Measurements from ENCODE around the gene ATXN3L. TPM values are rescaled to one million over a fixed set of nuclear protein-coding genes. Genes with fewer than 3 reads are reported as not detected.
A peak's percentile ranks its signal among the peaks of the same experiment; 100 is the strongest.

Gene ATXN3L
- total and polyA plus RNA-seq, 4 donors, result not detected

DNA sequence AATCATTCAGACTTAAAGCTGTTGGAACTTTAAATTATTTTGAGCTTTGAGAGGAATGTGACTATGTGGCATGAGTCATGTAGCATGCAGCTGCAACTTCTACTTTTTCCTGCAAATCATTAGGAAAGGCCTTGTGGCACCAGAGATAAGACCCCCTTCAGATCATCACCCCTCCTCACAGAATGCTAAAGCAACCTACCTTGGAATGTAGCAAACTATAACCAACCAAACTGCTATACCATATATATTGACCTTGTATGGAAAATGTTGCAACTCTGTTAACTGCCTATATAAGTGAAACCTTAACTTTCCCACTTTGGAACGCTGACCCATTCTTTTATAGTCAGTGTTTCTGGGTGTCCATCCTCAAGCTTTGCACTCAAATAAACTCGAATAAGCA is 32.0 kb downstream of the ATXN3L start:
- 78% methylated on average over 2 of the region's 2 CpGs for WGBS
- H3K4me3 ChIP-seq (ENCODE audit: low read depth in 1 of 3, low read length in 3 of 3), result no peak overlapping the region

DNA sequence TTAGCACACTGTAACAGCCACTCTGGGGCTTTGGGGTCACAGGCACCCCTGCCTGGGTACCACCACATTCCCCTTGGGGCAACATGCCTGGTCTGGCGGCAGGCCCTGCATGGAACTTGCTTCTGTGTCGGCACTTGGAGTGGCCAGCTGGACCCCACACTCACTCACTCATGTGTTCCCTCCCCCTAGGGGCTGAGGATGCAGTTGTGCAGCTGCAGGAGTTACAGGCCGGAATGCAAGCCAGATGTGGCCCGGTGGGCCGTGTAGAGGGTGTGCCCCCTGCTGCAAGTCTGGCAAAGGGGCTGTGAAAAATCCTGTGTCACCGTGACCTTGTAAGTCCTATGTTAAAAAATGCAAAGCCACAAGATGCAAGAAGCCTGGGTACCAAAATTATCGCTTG is 34.2 kb downstream of the ATXN3L start:
- 97% methylated on average over 7 of the region's 7 CpGs for WGBS
- no peak for DNase-seq (ENCODE audit: low spot score)
- Histone ChIP-seq H3K4me1 (ENCODE audit: control insufficient read depth in 4 of 4, insufficient read depth in 4 of 4, low read length in 3 of 4) (no peaks in the 10 kb centered on the region), H3K9me3 (ENCODE audit: control insufficient read depth in 4 of 4, low read length in 3 of 4) (peaks cover 0 to 17% (median 7%) of the 10 kb centered on the region in 4 donors), H3K36me3 (ENCODE audit: control insufficient read depth in 4 of 4, insufficient read depth in 3 of 4, low read depth in 1 of 4, low read length in 3 of 4) (no peaks in the 10 kb centered on the region), H3K27me3 (ENCODE audit: control insufficient read depth in 4 of 4, insufficient read depth in 4 of 4, low read length in 3 of 4) (no peaks in the 10 kb centered on the region), H3K4me3 (ENCODE audit: low read depth in 1 of 3, low read length in 3 of 3) (peak overlapping the region in 1 of 3 donors; percentile 23), H3K9ac (ENCODE audit: low read depth in 1 of 2, low read length in 2 of 2) (no peak overlapping the region), H3K27ac (ENCODE audit: low read depth in 1 of 2, low read length in 2 of 2) (no peak overlapping the region)
- TF ChIP-seq YY1 (IDR thresholded peaks at IDR 0.05), result no peak
- TF ChIP-seq, protein P1, sequence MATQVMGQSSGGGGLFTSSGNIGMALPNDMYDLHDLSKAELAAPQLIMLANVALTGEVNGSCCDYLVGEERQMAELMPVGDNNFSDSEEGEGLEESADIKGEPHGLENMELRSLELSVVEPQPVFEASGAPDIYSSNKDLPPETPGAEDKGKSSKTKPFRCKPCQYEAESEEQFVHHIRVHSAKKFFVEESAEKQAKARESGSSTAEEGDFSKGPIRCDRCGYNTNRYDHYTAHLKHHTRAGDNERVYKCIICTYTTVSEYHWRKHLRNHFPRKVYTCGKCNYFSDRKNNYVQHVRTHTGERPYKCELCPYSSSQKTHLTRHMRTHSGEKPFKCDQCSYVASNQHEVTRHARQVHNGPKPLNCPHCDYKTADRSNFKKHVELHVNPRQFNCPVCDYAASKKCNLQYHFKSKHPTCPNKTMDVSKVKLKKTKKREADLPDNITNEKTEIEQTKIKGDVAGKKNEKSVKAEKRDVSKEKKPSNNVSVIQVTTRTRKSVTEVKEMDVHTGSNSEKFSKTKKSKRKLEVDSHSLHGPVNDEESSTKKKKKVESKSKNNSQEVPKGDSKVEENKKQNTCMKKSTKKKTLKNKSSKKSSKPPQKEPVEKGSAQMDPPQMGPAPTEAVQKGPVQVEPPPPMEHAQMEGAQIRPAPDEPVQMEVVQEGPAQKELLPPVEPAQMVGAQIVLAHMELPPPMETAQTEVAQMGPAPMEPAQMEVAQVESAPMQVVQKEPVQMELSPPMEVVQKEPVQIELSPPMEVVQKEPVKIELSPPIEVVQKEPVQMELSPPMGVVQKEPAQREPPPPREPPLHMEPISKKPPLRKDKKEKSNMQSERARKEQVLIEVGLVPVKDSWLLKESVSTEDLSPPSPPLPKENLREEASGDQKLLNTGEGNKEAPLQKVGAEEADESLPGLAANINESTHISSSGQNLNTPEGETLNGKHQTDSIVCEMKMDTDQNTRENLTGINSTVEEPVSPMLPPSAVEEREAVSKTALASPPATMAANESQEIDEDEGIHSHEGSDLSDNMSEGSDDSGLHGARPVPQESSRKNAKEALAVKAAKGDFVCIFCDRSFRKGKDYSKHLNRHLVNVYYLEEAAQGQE (IDR thresholded peaks at IDR 0.05), result no peak

More for the DNA sequence above, 32.0 kb downstream of the ATXN3L start:
- no peak overlapping the region for H3K9ac ChIP-seq (ENCODE audit: low read depth in 1 of 2, low read length in 2 of 2)
- H3K27me3 ChIP-seq (ENCODE audit: control insufficient read depth in 4 of 4, insufficient read depth in 4 of 4, low read length in 3 of 4), result no peaks in the 10 kb centered on the region
- DNase-seq (ENCODE audit: low spot score), result no peak
- TF ChIP-seq, protein P2, sequence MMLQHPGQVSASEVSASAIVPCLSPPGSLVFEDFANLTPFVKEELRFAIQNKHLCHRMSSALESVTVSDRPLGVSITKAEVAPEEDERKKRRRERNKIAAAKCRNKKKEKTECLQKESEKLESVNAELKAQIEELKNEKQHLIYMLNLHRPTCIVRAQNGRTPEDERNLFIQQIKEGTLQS (IDR thresholded peaks at IDR 0.05), result no peak
- TF ChIP-seq YY1 (IDR thresholded peaks at IDR 0.05) (no peak), GABPA (IDR thresholded peaks at IDR 0.05 in 1 of 2, conservative IDR thresholded peaks at IDR 0.05 in 1 of 2) (no peak), EGR1 (IDR thresholded peaks at IDR 0.05; ENCODE audit: low read depth in 2 of 2) (no peak), FOXA1 (IDR thresholded peaks at IDR 0.05) (no peak), NR2F2 (IDR thresholded peaks at IDR 0.05) (no peak), SP1 (IDR thresholded peaks at IDR 0.05) (no peak)
- no peaks in the 10 kb centered on the region for H3K4me1 ChIP-seq (ENCODE audit: control insufficient read depth in 4 of 4, insufficient read depth in 4 of 4, low read length in 3 of 4)
- H3K36me3 ChIP-seq (ENCODE audit: control insufficient read depth in 4 of 4, insufficient read depth in 3 of 4, low read depth in 1 of 4, low read length in 3 of 4), result no peaks in the 10 kb centered on the region
- H3K9me3 ChIP-seq (ENCODE audit: control insufficient read depth in 4 of 4, low read length in 3 of 4), result peaks cover 0 to 17% (median 7%) of the 10 kb centered on the region in 4 donors
- H3K27ac ChIP-seq (ENCODE audit: low read depth in 1 of 2, low read length in 2 of 2), result no peak overlapping the region

DNA sequence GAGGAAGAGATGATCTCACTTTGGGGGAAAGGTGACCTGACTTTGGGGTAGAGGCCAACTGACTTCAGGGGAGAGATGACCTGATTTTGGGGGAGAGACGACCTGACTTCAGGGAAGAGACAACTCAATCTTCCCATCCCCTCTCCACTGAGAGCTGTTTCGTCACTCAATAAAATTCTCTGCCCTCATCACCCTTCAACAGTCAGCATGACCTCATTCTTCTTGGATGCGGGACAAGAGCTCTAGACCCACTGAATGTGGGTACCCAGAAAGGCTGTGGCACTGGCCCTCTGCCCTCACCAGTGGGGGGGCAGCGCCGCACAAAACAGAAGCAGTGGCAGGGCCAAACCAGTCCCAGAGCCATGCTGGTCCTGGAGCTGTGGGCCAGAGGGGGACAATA is 34.6 kb downstream of the ATXN3L start:
- H3K9me3 ChIP-seq (ENCODE audit: control insufficient read depth in 4 of 4, low read length in 3 of 4), result peaks cover 0 to 17% (median 7%) of the 10 kb centered on the region in 4 donors

More for the DNA sequence above, 34.6 kb downstream of the ATXN3L start:
- TF ChIP-seq, protein P3, sequence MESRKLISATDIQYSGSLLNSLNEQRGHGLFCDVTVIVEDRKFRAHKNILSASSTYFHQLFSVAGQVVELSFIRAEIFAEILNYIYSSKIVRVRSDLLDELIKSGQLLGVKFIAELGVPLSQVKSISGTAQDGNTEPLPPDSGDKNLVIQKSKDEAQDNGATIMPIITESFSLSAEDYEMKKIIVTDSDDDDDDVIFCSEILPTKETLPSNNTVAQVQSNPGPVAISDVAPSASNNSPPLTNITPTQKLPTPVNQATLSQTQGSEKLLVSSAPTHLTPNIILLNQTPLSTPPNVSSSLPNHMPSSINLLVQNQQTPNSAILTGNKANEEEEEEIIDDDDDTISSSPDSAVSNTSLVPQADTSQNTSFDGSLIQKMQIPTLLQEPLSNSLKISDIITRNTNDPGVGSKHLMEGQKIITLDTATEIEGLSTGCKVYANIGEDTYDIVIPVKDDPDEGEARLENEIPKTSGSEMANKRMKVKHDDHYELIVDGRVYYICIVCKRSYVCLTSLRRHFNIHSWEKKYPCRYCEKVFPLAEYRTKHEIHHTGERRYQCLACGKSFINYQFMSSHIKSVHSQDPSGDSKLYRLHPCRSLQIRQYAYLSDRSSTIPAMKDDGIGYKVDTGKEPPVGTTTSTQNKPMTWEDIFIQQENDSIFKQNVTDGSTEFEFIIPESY (IDR thresholded peaks at IDR 0.05), result no peak
- no peak for TF ChIP-seq TAF1 (conservative IDR thresholded peaks at IDR 0.05)
- no peak for TF ChIP-seq NR2F2 (IDR thresholded peaks at IDR 0.05)
- TF ChIP-seq SP1 (IDR thresholded peaks at IDR 0.05), result no peak
- no peak for TF ChIP-seq HNF4A (conservative IDR thresholded peaks at IDR 0.05)
- TF ChIP-seq YY1 (IDR thresholded peaks at IDR 0.05), result no peak
- TF ChIP-seq, protein P1 (IDR thresholded peaks at IDR 0.05), result no peak
- no peak for TF ChIP-seq EGR1 (IDR thresholded peaks at IDR 0.05; ENCODE audit: low read depth in 2 of 2)
- TF ChIP-seq RAD21 (IDR thresholded peaks at IDR 0.05), result no peak
- TF ChIP-seq, protein P2 (IDR thresholded peaks at IDR 0.05), result no peak
- no peak for TF ChIP-seq RXRA (IDR thresholded peaks at IDR 0.05)
- no peak for DNase-seq (ENCODE audit: low spot score)
- H3K27ac ChIP-seq (ENCODE audit: low read depth in 1 of 2, low read length in 2 of 2), result no peak overlapping the region
- H3K9ac ChIP-seq (ENCODE audit: low read depth in 1 of 2, low read length in 2 of 2), result no peak overlapping the region
- WGBS, result 97% methylated on average over 5 of the region's 5 CpGs
- H3K4me1 ChIP-seq (ENCODE audit: control insufficient read depth in 4 of 4, insufficient read depth in 4 of 4, low read length in 3 of 4), result no peaks in the 10 kb centered on the region
- no peaks in the 10 kb centered on the region for H3K27me3 ChIP-seq (ENCODE audit: control insufficient read depth in 4 of 4, insufficient read depth in 4 of 4, low read length in 3 of 4)
- no peaks in the 10 kb centered on the region for H3K36me3 ChIP-seq (ENCODE audit: control insufficient read depth in 4 of 4, insufficient read depth in 3 of 4, low read depth in 1 of 4, low read length in 3 of 4)
- H3K4me3 ChIP-seq (ENCODE audit: low read depth in 1 of 3, low read length in 3 of 3), result peak overlapping the region in 2 of 3 donors; percentile 23 to 37

Data from liver (tissue), 9 donors.